Keratinocyte (primary cell): ENCODE measurements around the gene SPG11. TPM values are rescaled to one million over a fixed set of nuclear protein-coding genes. Genes with fewer than 3 reads are reported as not detected.

ENCODE experiments used
- DNase-seq: peaks from one replicate; pipeline ENCODE4 v3.0.0-alpha.2; 2011; ENCODE audit warnings: low read depth, missing footprints, low spot score
- FAIRE-seq: peaks from 2 replicates; lab custom pipeline; 2011; peaks lifted over from hg19 to GRCh38; lab: Jason Lieb, UNC
- H2AFZ ChIP-seq: 2 replicates; pipeline ENCODE4 v1.6.0; 2012; ENCODE audit warnings: low read length, control low read depth, inconsistent platforms; ENCODE audit not compliant: control insufficient read depth
- H3K27ac ChIP-seq: 2 replicates; pipeline ENCODE4 v1.5.1; 2011; ENCODE audit warnings: low read length; ENCODE audit not compliant: control insufficient read depth, insufficient read depth
- H3K27me3 ChIP-seq: 3 replicates; pipeline ENCODE4 v1.6.0; 2011; ENCODE audit warnings: low read length; ENCODE audit not compliant: control insufficient read depth, insufficient read depth; ENCODE audit errors: extremely low read depth
- H3K36me3 ChIP-seq, 2 experiments: 2 replicates in 1 of 2; 3 replicates in 1 of 2; pipeline ENCODE4 v1.5.1; 2011; ENCODE audit warnings: low read length in 2 of 2, mild to moderate bottlenecking in 1 of 2; ENCODE audit not compliant: control insufficient read depth in 2 of 2, insufficient read depth in 2 of 2; ENCODE audit errors: extremely low read depth in 1 of 2
- H3K4me1 ChIP-seq: 3 replicates; pipeline ENCODE4 v1.5.1; 2011; ENCODE audit warnings: low read length; ENCODE audit not compliant: control insufficient read depth, insufficient read depth; ENCODE audit errors: extremely low read depth
- H3K4me2 ChIP-seq: 3 replicates; pipeline ENCODE4 v1.6.0; 2011; ENCODE audit warnings: low read depth, low read length; ENCODE audit not compliant: control insufficient read depth, insufficient read depth; ENCODE audit errors: extremely low read depth
- H3K4me3 ChIP-seq, 3 experiments: fragments of 200-600 bp in 1 of 3; sonication (generic) in 1 of 3; 2 replicates in 2 of 3; 3 replicates in 1 of 3; pipeline ENCODE4 v1.5.1; 2011 to 2016; ENCODE audit warnings: low read length in 3 of 3, mild to moderate bottlenecking in 3 of 3, control low read depth in 2 of 3, inconsistent platforms in 1 of 3, low read depth in 1 of 3, mixed read lengths in 1 of 3, mixed run types in 1 of 3, moderate library complexity in 1 of 3; ENCODE audit not compliant: control insufficient read depth in 2 of 3, insufficient read depth in 2 of 3; ENCODE audit errors: extremely low read depth in 1 of 3
- H3K79me2 ChIP-seq: 2 replicates; pipeline ENCODE4 v1.6.0; 2012; ENCODE audit warnings: low read length; ENCODE audit not compliant: control insufficient read depth, insufficient read depth
- H3K9ac ChIP-seq: 3 replicates; pipeline ENCODE4 v1.6.0; 2011; ENCODE audit warnings: low read length; ENCODE audit not compliant: control insufficient read depth, insufficient read depth; ENCODE audit errors: extremely low read depth
- H3K9me1 ChIP-seq: 3 replicates; pipeline ENCODE4 v1.6.0; 2011; ENCODE audit warnings: low read length; ENCODE audit not compliant: control insufficient read depth, insufficient read depth; ENCODE audit errors: extremely low read depth
- H3K9me3 ChIP-seq: 2 replicates; pipeline ENCODE4 v1.5.1; 2012; ENCODE audit warnings: low read depth, low read length; ENCODE audit not compliant: control insufficient read depth
- H4K20me1 ChIP-seq: 3 replicates; pipeline ENCODE4 v1.6.0; 2011; ENCODE audit warnings: low read length; ENCODE audit not compliant: control insufficient read depth, insufficient read depth; ENCODE audit errors: extremely low read depth
- EZH2 ChIP-seq: IDR thresholded peaks from one replicate; pipeline ENCODE4 v1.6.1; 2012; ENCODE audit warnings: inconsistent platforms, mild to moderate bottlenecking, low read length, moderate library complexity
- dilution Hi-C: fragments of 300-500 bp; cut with MboI; formaldehyde crosslinking; loops from one replicate; pipeline ENCODE4 v1.7.0; 2020; ENCODE audit warnings: low sequenced_read_pairs; ENCODE audit not compliant: extremely low pct_ligation_motif_present
- polyA plus RNA-seq, 5 experiments: library from polyadenylated mRNA; depleted of rRNA in 3 of 5; stranded (reverse) in 3 of 5; stranded (forward) in 1 of 5; unstranded in 1 of 5; fragments of >200 nt; gene quantifications; 1 replicate in 1 of 5; 2 replicates in 3 of 5; 3 replicates in 1 of 5; pipeline versions ENCODE4 v1.2.1 to v1.2.3, GENCODE V29; 2011 to 2012; ENCODE audit warnings: missing spikeins in 2 of 5, low read depth in 1 of 5, low replicate concordance in 1 of 5
- TF ChIP-seq, protein P1 (sequence below), 3 experiments: IDR thresholded peaks in 1 of 3; conservative IDR thresholded peaks in 1 of 3; optimal IDR thresholded peaks in 1 of 3; 2 replicates in 2 of 3; 3 replicates in 1 of 3; pipeline versions ENCODE3 to v1.5.1; 2011; ENCODE audit warnings: low read length in 3 of 3, mild to moderate bottlenecking in 3 of 3, moderate library complexity in 2 of 3, control low read depth in 1 of 3, inconsistent platforms in 1 of 3; ENCODE audit not compliant: insufficient read depth in 2 of 3; ENCODE audit errors: extremely low read depth in 1 of 3

Gene SPG11
- polyA plus RNA-seq, 1 donor (not counting 4 experiments of a cell fraction or from before 2014, with no cell fraction given), result 41.5 TPM

DNA sequence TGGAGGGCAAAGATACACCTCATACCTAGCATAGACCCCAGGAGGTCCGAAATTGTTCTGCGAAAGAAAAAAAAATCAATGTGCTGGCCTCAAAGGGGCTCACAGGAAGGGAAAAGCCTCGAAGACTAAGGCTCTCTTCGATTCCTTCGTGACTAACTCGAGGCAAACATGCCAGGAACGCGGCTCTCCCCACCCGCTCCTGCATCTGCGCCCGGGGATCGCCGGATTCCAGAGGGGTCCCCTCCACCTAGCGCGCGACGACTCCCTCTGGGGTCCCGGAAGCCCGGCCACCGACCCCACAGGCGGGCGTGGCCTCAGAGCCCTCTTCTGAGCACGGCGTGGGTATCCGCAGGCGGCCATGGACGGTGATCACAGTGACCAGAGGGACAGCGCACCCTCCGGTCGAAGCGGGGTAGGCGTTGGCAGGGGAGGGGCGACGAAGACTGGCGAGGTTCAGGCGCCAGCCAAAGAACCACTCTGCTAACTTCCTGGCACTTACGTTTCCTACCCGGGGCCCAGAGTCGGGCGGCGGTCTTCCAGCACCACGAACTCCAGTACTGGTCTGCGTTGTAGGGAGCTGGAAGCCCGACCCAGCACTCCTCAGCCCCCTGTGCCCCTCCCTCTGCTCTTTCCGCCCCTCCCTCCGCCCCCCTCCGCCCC is 127.0 kb downstream of the SPG11 start:
- H3K9ac ChIP-seq, result peak overlapping the region; percentile 93
- no peak for FAIRE-seq
- peak overlapping the region; percentile 99 for H3K4me2 ChIP-seq
- peaks cover 0 to 19% of the 10 kb centered on the region in 2 experiments for H3K36me3 ChIP-seq
- peak overlapping the region; percentile 94 for H2AFZ ChIP-seq
- H3K4me1 ChIP-seq, result peaks cover 23% of the 10 kb centered on the region
- peak; percentile 46 for DNase-seq
- peak overlapping the region; percentile 94 for H3K27ac ChIP-seq
- no peak for TF ChIP-seq EZH2
- TF ChIP-seq, protein P1, sequence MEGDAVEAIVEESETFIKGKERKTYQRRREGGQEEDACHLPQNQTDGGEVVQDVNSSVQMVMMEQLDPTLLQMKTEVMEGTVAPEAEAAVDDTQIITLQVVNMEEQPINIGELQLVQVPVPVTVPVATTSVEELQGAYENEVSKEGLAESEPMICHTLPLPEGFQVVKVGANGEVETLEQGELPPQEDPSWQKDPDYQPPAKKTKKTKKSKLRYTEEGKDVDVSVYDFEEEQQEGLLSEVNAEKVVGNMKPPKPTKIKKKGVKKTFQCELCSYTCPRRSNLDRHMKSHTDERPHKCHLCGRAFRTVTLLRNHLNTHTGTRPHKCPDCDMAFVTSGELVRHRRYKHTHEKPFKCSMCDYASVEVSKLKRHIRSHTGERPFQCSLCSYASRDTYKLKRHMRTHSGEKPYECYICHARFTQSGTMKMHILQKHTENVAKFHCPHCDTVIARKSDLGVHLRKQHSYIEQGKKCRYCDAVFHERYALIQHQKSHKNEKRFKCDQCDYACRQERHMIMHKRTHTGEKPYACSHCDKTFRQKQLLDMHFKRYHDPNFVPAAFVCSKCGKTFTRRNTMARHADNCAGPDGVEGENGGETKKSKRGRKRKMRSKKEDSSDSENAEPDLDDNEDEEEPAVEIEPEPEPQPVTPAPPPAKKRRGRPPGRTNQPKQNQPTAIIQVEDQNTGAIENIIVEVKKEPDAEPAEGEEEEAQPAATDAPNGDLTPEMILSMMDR (optimal IDR thresholded peaks at IDR 0.05 in 1 of 3, IDR thresholded peaks at IDR 0.05 in 1 of 3, conservative IDR thresholded peaks at IDR 0.05 in 1 of 3; ENCODE audit: extremely low read depth in 1 of 3, insufficient read depth in 2 of 3, low read length in 3 of 3), result peak; percentile 25 to 63 (median 57)
- peaks cover 10% of the 10 kb centered on the region for H4K20me1 ChIP-seq
- no peaks in the 10 kb centered on the region for H3K27me3 ChIP-seq
- peak overlapping the region; percentile 77 to 89 (median 82) for H3K4me3 ChIP-seq
- no peaks in the 10 kb centered on the region for H3K9me3 ChIP-seq
- H3K79me2 ChIP-seq, result peaks cover 51% of the 10 kb centered on the region
- no peaks in the 10 kb centered on the region for H3K9me1 ChIP-seq
- dilution Hi-C loops, result no loop called here

DNA sequence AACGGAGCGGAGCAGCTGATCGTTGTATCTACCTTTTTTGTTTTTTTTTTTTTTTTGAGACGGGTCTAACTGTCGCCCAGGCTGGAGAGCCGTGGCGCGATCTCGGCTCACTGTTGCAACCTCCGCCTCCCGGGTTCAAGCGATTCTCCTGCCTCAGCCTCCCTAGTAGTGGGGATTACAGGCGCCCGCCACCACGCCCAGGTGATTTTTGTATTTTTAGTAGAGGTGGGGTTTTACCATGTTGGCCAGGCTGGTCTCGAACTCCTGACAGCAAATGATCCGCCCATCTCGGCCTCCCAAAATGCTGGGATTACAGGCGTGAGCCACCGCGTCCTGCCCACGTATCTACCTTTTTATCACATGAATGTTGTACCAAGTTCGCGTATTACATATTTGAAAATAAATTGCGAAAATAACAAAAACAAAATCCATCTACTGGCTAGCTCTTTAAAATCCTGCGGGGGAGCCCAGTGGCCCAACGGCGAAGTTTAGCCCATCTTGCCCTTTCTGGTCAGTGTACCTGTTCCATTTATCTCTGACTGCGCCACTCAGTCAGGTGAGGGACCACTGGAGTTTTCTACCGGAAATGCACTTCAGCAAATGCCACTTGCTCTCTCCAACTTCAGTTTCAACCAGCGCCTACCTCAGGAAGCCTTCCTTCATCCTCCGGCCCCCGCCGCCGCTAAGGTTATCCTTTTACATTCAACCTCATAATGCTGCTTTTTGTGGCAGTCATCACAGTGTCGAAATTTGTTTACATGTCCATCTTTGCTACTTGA is 127.8 kb downstream of the SPG11 start:
- Histone ChIP-seq H3K27ac (peak overlapping the region; percentile 94), H3K9me3 (no peaks in the 10 kb centered on the region), H3K9me1 (no peaks in the 10 kb centered on the region), H4K20me1 (peaks cover 5% of the 10 kb centered on the region), H3K4me2 (peak overlapping the region; percentile 99), H2AFZ (peak overlapping the region; percentile 94), H3K4me3 (peak overlapping the region; percentile 77 to 89 (median 82)), H3K4me1 (peaks cover 16% of the 10 kb centered on the region), H3K27me3 (no peaks in the 10 kb centered on the region), H3K36me3 (peaks cover 0 to 12% of the 10 kb centered on the region in 2 experiments), H3K79me2 (peaks cover 44% of the 10 kb centered on the region), H3K9ac (peak overlapping the region; percentile 93)
- DNase-seq (no peak), FAIRE-seq (no peak)
- dilution Hi-C loops, result no loop called here
- TF ChIP-seq, protein P1 (optimal IDR thresholded peaks at IDR 0.05 in 1 of 3, IDR thresholded peaks at IDR 0.05 in 1 of 3, conservative IDR thresholded peaks at IDR 0.05 in 1 of 3; ENCODE audit: extremely low read depth in 1 of 3, insufficient read depth in 2 of 3, low read length in 3 of 3), result no peak
- TF ChIP-seq EZH2, result no peak
